ENCODE measurements around the gene TSPAN5. TPM values are rescaled to one million over a fixed set of nuclear protein-coding genes. Genes with fewer than 3 reads are reported as not detected.

The TSPAN5 gene
- total RNA-seq, 1 donor from 2014 or later: 25.0 TPM

GRCh38 chr4:98493296-98493695, 165.1 kb downstream of the TSPAN5 start:
- TF ChIP-seq, protein P1, sequence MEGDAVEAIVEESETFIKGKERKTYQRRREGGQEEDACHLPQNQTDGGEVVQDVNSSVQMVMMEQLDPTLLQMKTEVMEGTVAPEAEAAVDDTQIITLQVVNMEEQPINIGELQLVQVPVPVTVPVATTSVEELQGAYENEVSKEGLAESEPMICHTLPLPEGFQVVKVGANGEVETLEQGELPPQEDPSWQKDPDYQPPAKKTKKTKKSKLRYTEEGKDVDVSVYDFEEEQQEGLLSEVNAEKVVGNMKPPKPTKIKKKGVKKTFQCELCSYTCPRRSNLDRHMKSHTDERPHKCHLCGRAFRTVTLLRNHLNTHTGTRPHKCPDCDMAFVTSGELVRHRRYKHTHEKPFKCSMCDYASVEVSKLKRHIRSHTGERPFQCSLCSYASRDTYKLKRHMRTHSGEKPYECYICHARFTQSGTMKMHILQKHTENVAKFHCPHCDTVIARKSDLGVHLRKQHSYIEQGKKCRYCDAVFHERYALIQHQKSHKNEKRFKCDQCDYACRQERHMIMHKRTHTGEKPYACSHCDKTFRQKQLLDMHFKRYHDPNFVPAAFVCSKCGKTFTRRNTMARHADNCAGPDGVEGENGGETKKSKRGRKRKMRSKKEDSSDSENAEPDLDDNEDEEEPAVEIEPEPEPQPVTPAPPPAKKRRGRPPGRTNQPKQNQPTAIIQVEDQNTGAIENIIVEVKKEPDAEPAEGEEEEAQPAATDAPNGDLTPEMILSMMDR (conservative IDR thresholded peaks at IDR 0.05): no peak
- Mint-ChIP-seq H3K9me3 (peaks cover 2% of the 10 kb centered on the region), H3K4me1 (peaks cover 43% of the 10 kb centered on the region), H3K27ac (ENCODE audit: unreplicated experiment) (no peak overlapping the region), H3K4me3 (no peak overlapping the region), H3K36me3 (ENCODE audit: low read depth) (peaks cover 2% of the 10 kb centered on the region), H3K27me3 (ENCODE audit: low read depth) (no peaks in the 10 kb centered on the region)
- no peak for DNase-seq (ENCODE audit: low read depth, low spot score)

DNA sequence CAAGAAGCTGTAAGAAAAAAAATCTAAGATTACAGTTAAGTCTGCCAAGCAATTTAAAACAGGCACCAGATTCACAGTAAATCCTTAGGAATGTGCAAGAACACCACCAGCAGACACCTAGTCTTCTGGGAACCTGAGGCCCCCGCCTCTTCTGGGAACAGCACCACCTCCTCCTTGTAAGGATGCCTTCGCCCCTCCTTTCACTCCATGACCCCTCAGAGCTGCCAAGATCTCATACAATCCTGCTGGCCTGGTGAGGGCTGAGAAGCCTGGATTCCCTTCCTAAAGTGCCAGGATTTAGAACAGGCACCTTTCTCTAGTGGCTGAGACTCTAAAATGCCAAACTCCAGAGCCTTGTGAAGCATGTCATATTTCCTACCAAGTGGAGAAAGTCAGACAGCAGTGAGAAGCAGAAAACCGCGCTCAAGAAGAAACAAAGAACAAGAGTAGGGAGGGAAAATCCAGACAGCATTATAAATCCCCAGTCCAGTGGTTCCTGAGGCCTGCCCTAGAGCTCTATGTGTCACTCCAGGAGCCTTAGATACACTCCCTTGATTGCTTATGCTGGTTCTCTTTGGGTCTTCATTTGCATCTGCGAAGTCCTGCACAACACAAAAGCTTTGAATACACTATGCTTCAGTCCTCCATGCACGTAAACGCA, 166.4 kb downstream of the TSPAN5 start:
- peaks cover 2% of the 10 kb centered on the region for H3K9me3 Mint-ChIP-seq
- DNase-seq (ENCODE audit: low read depth, low spot score): no peak
- H3K4me1 Mint-ChIP-seq: peaks cover 41% of the 10 kb centered on the region
- H3K4me3 Mint-ChIP-seq: no peak overlapping the region
- peak overlapping the region; percentile 79 for H3K27ac Mint-ChIP-seq (ENCODE audit: unreplicated experiment)
- TF ChIP-seq, protein P1 (conservative IDR thresholded peaks at IDR 0.05): no peak
- H3K27me3 Mint-ChIP-seq (ENCODE audit: low read depth): no peaks in the 10 kb centered on the region
- peaks cover 2% of the 10 kb centered on the region for H3K36me3 Mint-ChIP-seq (ENCODE audit: low read depth)

DNA sequence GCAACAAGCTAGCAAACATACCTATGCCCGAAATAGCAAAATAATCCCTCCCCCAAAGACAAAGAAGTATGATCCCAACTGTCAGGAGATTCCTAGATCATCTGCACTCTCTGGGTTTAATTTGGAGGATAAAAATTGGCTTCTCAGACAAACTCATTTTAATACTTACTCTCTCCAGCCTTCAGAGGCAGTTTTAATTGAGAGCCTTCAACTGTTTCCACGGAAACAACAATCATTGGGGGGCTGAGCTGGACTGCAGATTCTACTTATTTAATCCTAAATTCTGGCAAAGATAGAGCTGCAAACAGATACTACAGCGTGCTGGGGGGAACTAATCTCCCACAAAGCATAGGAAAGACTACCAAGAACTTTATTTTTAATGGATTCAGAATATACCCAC, 168.2 kb downstream of the TSPAN5 start:
- TF ChIP-seq, protein P1 (conservative IDR thresholded peaks at IDR 0.05): no peak
- H3K27me3 Mint-ChIP-seq (ENCODE audit: low read depth): no peaks in the 10 kb centered on the region
- H3K9me3 Mint-ChIP-seq: peaks cover 2% of the 10 kb centered on the region
- no peak for DNase-seq (ENCODE audit: low read depth, low spot score)
- H3K4me3 Mint-ChIP-seq: no peak overlapping the region
- H3K4me1 Mint-ChIP-seq: peaks cover 26% of the 10 kb centered on the region
- peak overlapping the region; percentile 63 for H3K27ac Mint-ChIP-seq (ENCODE audit: unreplicated experiment)
- H3K36me3 Mint-ChIP-seq (ENCODE audit: low read depth): peaks cover 2% of the 10 kb centered on the region

DNA sequence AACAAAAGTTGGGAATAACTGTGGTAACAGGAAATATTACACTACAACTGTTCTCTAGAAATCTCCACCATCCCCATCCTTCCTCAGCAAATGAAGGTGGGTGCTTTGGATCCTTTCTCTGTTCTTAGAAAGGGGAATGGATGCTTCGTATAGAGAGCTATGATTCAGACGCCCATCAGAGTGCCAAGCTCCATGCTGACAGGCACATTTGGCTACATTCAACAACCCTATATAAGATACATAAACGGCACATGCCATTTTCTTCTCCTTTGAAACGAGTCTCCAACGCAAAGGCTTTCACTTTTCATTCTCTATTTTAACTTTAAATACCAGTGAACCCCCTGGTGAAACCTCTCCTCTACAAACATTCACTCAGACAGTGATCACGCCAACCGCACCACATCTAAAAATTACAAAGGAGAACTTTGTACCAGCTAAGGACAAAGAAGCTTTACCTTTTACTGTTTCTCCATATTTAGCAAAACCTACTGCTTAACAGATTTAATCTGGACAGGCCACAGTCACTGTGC, 172.5 kb downstream of the TSPAN5 start:
- H3K4me1 Mint-ChIP-seq: peaks cover 12% of the 10 kb centered on the region
- no peak for DNase-seq (ENCODE audit: low read depth, low spot score)
- no peak overlapping the region for H3K27ac Mint-ChIP-seq (ENCODE audit: unreplicated experiment)
- no peaks in the 10 kb centered on the region for H3K27me3 Mint-ChIP-seq (ENCODE audit: low read depth)
- TF ChIP-seq, protein P1 (conservative IDR thresholded peaks at IDR 0.05): no peak
- H3K9me3 Mint-ChIP-seq: peaks cover 2% of the 10 kb centered on the region
- peaks cover 2% of the 10 kb centered on the region for H3K36me3 Mint-ChIP-seq (ENCODE audit: low read depth)
- no peak overlapping the region for H3K4me3 Mint-ChIP-seq

- no peak for DNase-seq (ENCODE audit: low read depth, low spot score)
- Mint-ChIP-seq H3K27me3 (ENCODE audit: low read depth) (no peaks in the 10 kb centered on the region), H3K9me3 (peaks cover under 1% of the 10 kb centered on the region), H3K27ac (ENCODE audit: unreplicated experiment) (peak overlapping the region; percentile 22), H3K36me3 (ENCODE audit: low read depth) (peaks cover 4% of the 10 kb centered on the region), H3K4me1 (peaks cover 7% of the 10 kb centered on the region), H3K4me3 (no peak overlapping the region)
- TF ChIP-seq, protein P1 (conservative IDR thresholded peaks at IDR 0.05): no peak
Measured at GRCh38 chr4:98484031-98484430, 174.4 kb downstream of the TSPAN5 start.
